ENCODE measurements around the gene UTP14C. TPM values are rescaled to one million over a fixed set of nuclear protein-coding genes. Genes with fewer than 3 reads are reported as not detected.

Gene UTP14C
- total RNA-seq, 1 experiment from 2014 or later = 19.8 TPM

DNA sequence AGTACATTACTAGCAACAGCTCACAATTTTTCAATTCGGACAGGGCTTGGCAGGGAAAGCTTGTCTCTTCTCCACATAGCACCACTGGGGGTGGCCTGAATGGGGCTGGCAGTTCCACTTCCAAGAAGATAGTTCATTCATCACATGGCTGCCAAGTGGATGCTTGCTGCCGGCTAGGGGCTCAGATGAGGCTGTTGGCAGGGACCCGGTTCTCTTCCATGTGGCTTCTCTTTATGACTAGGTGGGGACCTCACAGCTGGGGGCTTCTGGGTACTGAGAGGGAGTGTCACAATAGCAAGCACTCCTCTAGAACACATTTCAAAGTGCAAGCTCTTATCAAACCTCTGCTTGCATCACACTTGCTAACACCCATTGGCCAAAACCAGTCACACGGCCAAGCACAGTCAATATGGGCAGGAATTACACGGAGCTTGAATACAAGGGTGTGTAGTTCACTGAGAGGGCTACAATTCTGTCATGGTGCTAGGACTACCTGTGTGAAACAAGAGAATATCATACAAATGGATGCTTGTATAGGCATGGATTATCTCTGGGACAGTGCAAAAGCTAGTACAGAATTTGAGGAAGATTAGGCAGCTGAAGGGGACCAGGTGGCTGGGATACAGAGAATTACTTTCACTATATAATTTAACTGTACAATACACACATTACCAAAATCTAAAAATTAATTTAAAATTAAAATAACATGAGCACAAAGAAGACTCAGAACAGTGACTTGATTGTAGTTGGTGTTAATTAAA lies 45.5 kb upstream of the UTP14C start:
- Histone ChIP-seq H3K9me3 (ENCODE audit: control insufficient read depth, low read depth, low read length) (no peaks in the 10 kb centered on the region), H3K14ac (ENCODE audit: insufficient read depth, low read length) (no peak overlapping the region), H3K79me1 (ENCODE audit: insufficient read depth, low read depth, low read length, poor library complexity, severe bottlenecking) (no peaks in the 10 kb centered on the region), H4K20me1 (ENCODE audit: control insufficient read depth, insufficient read depth, insufficient read length) (no peaks in the 10 kb centered on the region), H2BK12ac (ENCODE audit: insufficient read length, low read depth, low read length) (no peak overlapping the region), H3K27me3 (ENCODE audit: insufficient read depth, low read length) (no peaks in the 10 kb centered on the region), H2BK20ac (ENCODE audit: low read depth, low read length, poor library complexity, severe bottlenecking) (no peak overlapping the region), H2BK5ac (ENCODE audit: insufficient read length, low read length) (no peak overlapping the region), H3K23ac (ENCODE audit: insufficient read length, low read depth, low read length) (no peak overlapping the region), H4K8ac (replicated peaks; ENCODE audit: insufficient read length, low read depth, low read length) (no peak overlapping the region), H2BK15ac (ENCODE audit: low read depth, low read length) (no peak overlapping the region), H3K9ac (ENCODE audit: extremely low read depth, insufficient read length, low read length) (no peak overlapping the region), H3K27ac (ENCODE audit: insufficient read length, low read depth, low read length) (no peak overlapping the region), H4K5ac (ENCODE audit: insufficient read length, low read depth, low read length) (no peak overlapping the region), H3T11ph (ENCODE audit: low read length) (no peak overlapping the region), H2AFZ (ENCODE audit: low read length) (no peak overlapping the region), H3K4ac (ENCODE audit: low read depth, low read length) (no peak overlapping the region), H2AK5ac (ENCODE audit: insufficient read length, low read length) (no peak overlapping the region), H3K18ac (ENCODE audit: insufficient read length, low read depth, low read length) (no peak overlapping the region), H3K4me2 (ENCODE audit: insufficient read depth, insufficient read length, low read length) (no peak overlapping the region), H3K4me1 (ENCODE audit: insufficient read depth, low read length) (no peaks in the 10 kb centered on the region), H2BK120ac (ENCODE audit: low read depth, low read length, poor library complexity, severe bottlenecking) (no peak overlapping the region), H3K56ac (ENCODE audit: insufficient read length, low read depth, low read length) (no peak overlapping the region), H3K79me2 (ENCODE audit: insufficient read depth, low read length) (no peaks in the 10 kb centered on the region), H4K91ac (ENCODE audit: insufficient read length, low read depth, low read length) (no peak overlapping the region), H3K23me2 (ENCODE audit: insufficient read length, low read depth, low read length, poor library complexity, severe bottlenecking) (no peaks in the 10 kb centered on the region)
- Mint-ChIP-seq H3K9me3 (0 out of 5 replicates have a peak, but pooled peaks cover 0 to 2% of the 10 kb centered on the region in 2 experiments), H3K4me1 (peaks cover 6 to 10% of the 10 kb centered on the region in 2 experiments), H3K27ac (no peak overlapping the region), H3K36me3 (ENCODE audit: insufficient read depth in 1 of 3, low read depth in 3 of 3) (no peaks in the 10 kb centered on the region), H3K27me3 (ENCODE audit: low read depth) (no peaks in the 10 kb centered on the region), H3K4me3 (no peak overlapping the region)
- DNase-seq = no peak
- no CpG with 5 or more reads among the region's 5 CpGs for WGBS (ENCODE audit: extremely low coverage, insufficient read length, low lambda C conversion rate)
- TF ChIP-seq, protein P1, sequence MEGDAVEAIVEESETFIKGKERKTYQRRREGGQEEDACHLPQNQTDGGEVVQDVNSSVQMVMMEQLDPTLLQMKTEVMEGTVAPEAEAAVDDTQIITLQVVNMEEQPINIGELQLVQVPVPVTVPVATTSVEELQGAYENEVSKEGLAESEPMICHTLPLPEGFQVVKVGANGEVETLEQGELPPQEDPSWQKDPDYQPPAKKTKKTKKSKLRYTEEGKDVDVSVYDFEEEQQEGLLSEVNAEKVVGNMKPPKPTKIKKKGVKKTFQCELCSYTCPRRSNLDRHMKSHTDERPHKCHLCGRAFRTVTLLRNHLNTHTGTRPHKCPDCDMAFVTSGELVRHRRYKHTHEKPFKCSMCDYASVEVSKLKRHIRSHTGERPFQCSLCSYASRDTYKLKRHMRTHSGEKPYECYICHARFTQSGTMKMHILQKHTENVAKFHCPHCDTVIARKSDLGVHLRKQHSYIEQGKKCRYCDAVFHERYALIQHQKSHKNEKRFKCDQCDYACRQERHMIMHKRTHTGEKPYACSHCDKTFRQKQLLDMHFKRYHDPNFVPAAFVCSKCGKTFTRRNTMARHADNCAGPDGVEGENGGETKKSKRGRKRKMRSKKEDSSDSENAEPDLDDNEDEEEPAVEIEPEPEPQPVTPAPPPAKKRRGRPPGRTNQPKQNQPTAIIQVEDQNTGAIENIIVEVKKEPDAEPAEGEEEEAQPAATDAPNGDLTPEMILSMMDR (conservative IDR thresholded peaks at IDR 0.05) = no peak
